Prostate gland (tissue), 2 donors: ENCODE results near the gene NSG2. TPM values are rescaled to one million over a fixed set of nuclear protein-coding genes. Genes with fewer than 3 reads are reported as not detected.

ENCODE experiments used
- DNase-seq: peaks from one replicate; pipeline ENCODE4 v3.0.0-alpha.2; 2019; ENCODE audit warnings: low spot score
- H3K27ac ChIP-seq, 2 donors: fragments of 200-600 bp; sonication (generic); 2 replicates each; pipeline ENCODE4 v1.5.1; 2017 to 2019
- H3K27me3 ChIP-seq: fragments of 200-600 bp; sonication (generic); replicated peaks from 2 replicates; pipeline ENCODE4 v1.5.1; 2019; ENCODE audit not compliant: insufficient read depth
- H3K36me3 ChIP-seq, 2 donors: fragments of 200-600 bp; sonication (generic); 1 replicate in 1 of 2; 2 replicates in 1 of 2; pipeline versions ENCODE4 v1.5.1 to v1.8.1; 2017 to 2019
- H3K4me1 ChIP-seq: fragments of 200-600 bp; sonication (generic); replicated peaks from 2 replicates; pipeline ENCODE4 v1.5.1; 2019
- H3K4me3 ChIP-seq, 2 donors: fragments of 200-600 bp; sonication (generic); 2 replicates each; pipeline ENCODE4 v1.5.1; 2017 to 2019
- H3K9me3 ChIP-seq: fragments of 200-600 bp; sonication (generic); 2 replicates; pipeline ENCODE4 v1.5.1; 2017
- POLR2A ChIP-seq: fragments of 450-650 bp; IDR thresholded peaks from one replicate; pipeline ENCODE4 v1.6.1; 2016; ENCODE audit warnings: antibody characterized with exemption, mild to moderate bottlenecking
- POLR2AphosphoS5 ChIP-seq: sonication (generic); formaldehyde crosslinking; IDR thresholded peaks from one replicate; pipeline ENCODE4 v1.6.1; 2017; ENCODE audit warnings: antibody characterized with exemption
- WGBS: methylation state at CpG from one replicate; pipeline ENCODE4 v1.1.5; 2018; 5-methylcytosine and 5-hydroxymethylcytosine counted together
- intact Hi-C: fragments of 100-400 bp; cut with DNase I; formaldehyde crosslinking; loops from one replicate; pipeline ENCODE4 v1.14.2; 2022
- total RNA-seq, 2 donors: library from RNA; depleted of rRNA; stranded (reverse); fragments of >200 nt; gene quantifications; one replicate each; pipeline ENCODE4 v1.1.0, GENCODE V29; 2016
- TF ChIP-seq, protein P1 (sequence below), 4 experiments: fragments of 200-600 bp in 2 of 4; fragments of 450-650 bp in 2 of 4; sonication (generic) in 2 of 4; IDR thresholded peaks; 1 replicate in 3 of 4; 2 replicates in 1 of 4; pipeline ENCODE4 v1.5.1; 2016 to 2019; ENCODE audit warnings: antibody characterized with exemption in 4 of 4, mild to moderate bottlenecking in 2 of 4, moderate library complexity in 2 of 4

NSG2 gene
- total RNA-seq, 2 donors from 2014 or later = 0.74 TPM; not detected in 1

DNA sequence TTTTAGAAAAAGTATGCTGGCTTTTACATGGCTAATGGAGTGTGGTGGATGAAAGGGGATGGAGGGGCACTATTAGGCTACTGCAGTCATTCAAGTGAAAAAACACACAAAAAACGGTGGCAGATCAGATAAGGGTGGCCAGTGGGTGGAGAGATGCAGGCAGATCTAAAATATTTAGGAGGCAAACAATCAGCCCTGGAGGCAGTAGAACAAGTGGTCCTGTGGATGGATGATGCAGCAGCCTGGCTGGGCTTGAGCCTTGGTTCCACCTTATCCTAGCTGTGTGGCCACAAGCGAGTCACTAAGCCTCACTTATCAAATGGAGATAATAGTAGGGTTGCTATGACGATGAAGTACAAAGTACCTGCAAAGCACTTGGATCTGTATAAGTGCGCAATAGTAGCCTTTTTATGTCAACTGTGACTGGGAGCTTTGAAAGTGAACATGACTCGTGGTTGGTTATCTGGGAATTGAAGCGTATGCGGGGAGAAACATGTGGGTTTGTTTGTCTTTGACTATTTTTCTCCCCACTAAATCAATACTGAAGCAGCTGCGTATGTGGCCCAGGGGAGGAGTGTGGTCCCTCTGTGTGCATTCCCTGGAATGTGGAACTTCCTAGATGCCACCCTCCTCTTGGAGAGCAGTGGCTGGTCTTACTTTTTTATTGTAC lies 20.2 kb downstream of the NSG2 start:
- 51% methylated on average over 8 of the region's 8 CpGs for WGBS
- Histone ChIP-seq H3K4me1 (no peaks in the 10 kb centered on the region), H3K9me3 (no peaks in the 10 kb centered on the region), H3K36me3 (no peaks in the 10 kb centered on the region), H3K27me3 (no peaks in the 10 kb centered on the region), H3K27ac (no peak overlapping the region), H3K4me3 (no peak overlapping the region)
- TF ChIP-seq POLR2A (no peak), POLR2AphosphoS5 (no peak)
- TF ChIP-seq, protein P1, sequence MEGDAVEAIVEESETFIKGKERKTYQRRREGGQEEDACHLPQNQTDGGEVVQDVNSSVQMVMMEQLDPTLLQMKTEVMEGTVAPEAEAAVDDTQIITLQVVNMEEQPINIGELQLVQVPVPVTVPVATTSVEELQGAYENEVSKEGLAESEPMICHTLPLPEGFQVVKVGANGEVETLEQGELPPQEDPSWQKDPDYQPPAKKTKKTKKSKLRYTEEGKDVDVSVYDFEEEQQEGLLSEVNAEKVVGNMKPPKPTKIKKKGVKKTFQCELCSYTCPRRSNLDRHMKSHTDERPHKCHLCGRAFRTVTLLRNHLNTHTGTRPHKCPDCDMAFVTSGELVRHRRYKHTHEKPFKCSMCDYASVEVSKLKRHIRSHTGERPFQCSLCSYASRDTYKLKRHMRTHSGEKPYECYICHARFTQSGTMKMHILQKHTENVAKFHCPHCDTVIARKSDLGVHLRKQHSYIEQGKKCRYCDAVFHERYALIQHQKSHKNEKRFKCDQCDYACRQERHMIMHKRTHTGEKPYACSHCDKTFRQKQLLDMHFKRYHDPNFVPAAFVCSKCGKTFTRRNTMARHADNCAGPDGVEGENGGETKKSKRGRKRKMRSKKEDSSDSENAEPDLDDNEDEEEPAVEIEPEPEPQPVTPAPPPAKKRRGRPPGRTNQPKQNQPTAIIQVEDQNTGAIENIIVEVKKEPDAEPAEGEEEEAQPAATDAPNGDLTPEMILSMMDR (IDR thresholded peaks at IDR 0.05) = no peak
- intact Hi-C loops = no loop called here
- no peak for DNase-seq

DNA sequence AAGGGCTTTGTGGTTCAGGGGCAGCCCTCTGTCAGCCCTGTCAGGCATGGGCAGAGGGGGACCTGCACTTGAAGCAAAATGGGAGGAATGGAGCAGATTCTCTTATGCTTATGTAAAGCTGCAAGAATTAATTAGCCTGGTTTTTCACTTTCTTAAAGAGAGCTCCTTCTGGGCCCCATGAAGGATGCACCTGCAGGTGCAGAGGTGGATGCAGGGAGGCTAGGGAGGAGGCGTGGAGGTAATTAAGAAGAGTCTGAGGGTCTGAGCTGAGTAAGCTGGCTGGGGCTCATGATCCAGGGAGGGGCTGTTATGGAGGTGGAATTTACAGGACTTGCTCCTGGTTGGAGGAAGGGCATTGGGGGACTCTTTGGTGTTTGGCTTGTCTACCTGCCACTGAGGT lies 22.0 kb downstream of the NSG2 start:
- no peaks in the 10 kb centered on the region for H3K36me3 ChIP-seq
- no peaks in the 10 kb centered on the region for H3K4me1 ChIP-seq
- no peak for DNase-seq
- 92% methylated on average over 1 of the region's 1 CpG for WGBS
- TF ChIP-seq POLR2AphosphoS5 (no peak), POLR2A (no peak)
- TF ChIP-seq, protein P1 (IDR thresholded peaks at IDR 0.05) = no peak
- H3K27me3 ChIP-seq = no peaks in the 10 kb centered on the region
- H3K4me3 ChIP-seq = no peak overlapping the region
- no peak overlapping the region for H3K27ac ChIP-seq
- no peaks in the 10 kb centered on the region for H3K9me3 ChIP-seq
- intact Hi-C loops = no loop called here

DNA sequence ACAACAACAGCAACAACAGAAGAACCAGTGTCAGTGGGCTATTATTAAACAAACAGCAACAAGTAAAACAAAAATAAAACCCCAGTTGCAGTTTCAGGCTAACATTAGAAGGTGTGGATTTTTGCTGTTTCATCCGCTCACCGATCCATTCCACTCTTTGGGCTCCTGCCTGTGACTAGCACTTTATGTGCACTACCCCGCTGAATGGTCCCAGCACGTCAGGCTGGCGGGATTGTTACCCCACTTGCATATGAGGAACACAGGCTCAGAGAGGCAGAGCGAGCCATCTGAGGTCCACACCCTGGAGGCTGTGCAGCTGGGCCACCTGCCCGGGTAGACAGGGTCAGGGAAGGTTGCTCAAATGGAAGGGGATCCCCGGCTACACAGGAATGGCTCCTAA lies 26.0 kb downstream of the NSG2 start:
- intact Hi-C loops = no loop called here
- no peaks in the 10 kb centered on the region for H3K4me1 ChIP-seq
- H3K36me3 ChIP-seq = no peaks in the 10 kb centered on the region
- H3K27me3 ChIP-seq = no peaks in the 10 kb centered on the region
- H3K27ac ChIP-seq = no peak overlapping the region
- H3K4me3 ChIP-seq = no peak overlapping the region
- no peaks in the 10 kb centered on the region for H3K9me3 ChIP-seq
- TF ChIP-seq, protein P1 (IDR thresholded peaks at IDR 0.05) = no peak
- TF ChIP-seq POLR2AphosphoS5 (no peak), POLR2A (no peak)
- DNase-seq = no peak
- WGBS = 92% methylated on average over 8 of the region's 8 CpGs

DNA sequence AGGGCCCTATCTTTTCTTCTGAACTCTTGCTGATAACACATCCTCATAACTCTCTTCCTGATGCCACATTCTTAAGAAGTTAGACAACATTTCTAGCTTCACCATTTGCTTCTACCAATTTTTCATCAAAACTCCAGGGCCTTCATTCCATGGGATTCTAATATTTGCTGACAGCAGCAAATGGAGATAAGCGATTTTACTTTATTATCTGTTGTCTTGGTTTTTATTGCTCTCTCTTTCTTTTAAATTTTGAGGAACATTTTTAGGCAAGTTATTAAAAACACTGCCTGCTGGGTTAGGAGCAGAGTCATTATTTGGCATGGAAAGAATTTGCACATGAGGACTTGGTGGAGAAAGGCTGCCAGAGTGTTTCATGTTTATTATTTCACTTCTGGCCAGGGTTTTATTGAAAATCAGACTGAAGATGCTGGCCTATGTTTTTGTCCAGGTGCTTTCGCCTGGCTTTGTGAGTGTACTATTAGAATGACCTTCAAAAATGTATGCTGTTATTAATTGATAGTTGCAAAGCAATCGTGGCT lies 27.7 kb downstream of the NSG2 start:
- Histone ChIP-seq H3K27ac (no peak overlapping the region), H3K9me3 (no peaks in the 10 kb centered on the region), H3K27me3 (no peaks in the 10 kb centered on the region), H3K36me3 (no peaks in the 10 kb centered on the region), H3K4me1 (no peaks in the 10 kb centered on the region), H3K4me3 (no peak overlapping the region)
- intact Hi-C loops = no loop called here
- no peak for TF ChIP-seq POLR2AphosphoS5
- TF ChIP-seq, protein P1 (IDR thresholded peaks at IDR 0.05) = no peak
- TF ChIP-seq POLR2A = no peak
- DNase-seq = no peak
- 36% methylated on average over 3 of the region's 3 CpGs for WGBS

DNA sequence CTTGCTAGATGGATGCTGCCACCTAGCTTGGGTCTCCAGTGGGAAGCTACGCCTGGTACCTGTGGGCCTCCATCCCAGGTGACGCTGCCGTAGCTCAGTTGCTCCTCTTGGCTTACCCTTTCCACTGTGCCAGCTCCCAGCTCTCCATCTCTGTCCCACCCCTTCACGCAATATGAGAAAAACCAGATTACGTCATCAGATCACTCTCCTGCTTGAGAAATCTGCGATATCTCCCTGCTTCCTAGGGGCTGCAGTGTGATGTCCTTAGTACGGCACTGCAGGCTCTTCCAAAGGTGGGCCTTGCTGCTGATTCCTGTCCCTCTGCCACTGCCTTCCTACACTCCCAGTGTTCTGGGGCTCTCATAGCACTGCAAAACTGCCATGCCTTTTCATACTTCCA lies 28.9 kb downstream of the NSG2 start:
- intact Hi-C loops = no loop called here
- TF ChIP-seq, protein P1 (IDR thresholded peaks at IDR 0.05) = no peak
- no peak for TF ChIP-seq POLR2AphosphoS5
- TF ChIP-seq POLR2A = no peak
- H3K4me3 ChIP-seq = no peak overlapping the region
- H3K36me3 ChIP-seq = no peaks in the 10 kb centered on the region
- H3K4me1 ChIP-seq = no peaks in the 10 kb centered on the region
- WGBS = 98% methylated on average over 7 of the region's 7 CpGs
- no peaks in the 10 kb centered on the region for H3K9me3 ChIP-seq
- DNase-seq = no peak
- H3K27me3 ChIP-seq = no peaks in the 10 kb centered on the region
- H3K27ac ChIP-seq = no peak overlapping the region
